Pancreas (tissue), 10 donors: ENCODE data around the gene PSAPL1. TPM values are rescaled to one million over a fixed set of nuclear protein-coding genes. Genes with fewer than 3 reads are reported as not detected.

Source experiments
- ATAC-seq, 4 donors: fragments of 200-7000 bp; cut with Tn5 transposase; one replicate each; pipeline versions ENCODE4 v1.8.0 to v1.9.1; 2020; ENCODE audit warnings: mild to moderate bottlenecking in 4 of 4, moderate library complexity in 4 of 4
- DNase-seq, 6 donors: peaks; one replicate each; pipeline ENCODE4 v3.0.0-alpha.2; 2020
- FAIRE-seq: peaks from 2 replicates; lab custom pipeline; 2012; peaks lifted over from hg19 to GRCh38; lab: Jason Lieb, UNC
- H3K27ac ChIP-seq, 4 donors: fragments of 200-600 bp; sonication (generic); 1 replicate in 3 of 4; 2 replicates in 1 of 4; pipeline versions ENCODE4 v1.5.0 to v1.8.0; 2020
- H3K27me3 ChIP-seq, 4 donors: fragments of 200-600 bp; one replicate each; pipeline ENCODE4 v1.8.0; 2021
- H3K36me3 ChIP-seq, 3 donors: fragments of 200-600 bp; sonication (generic) in 1 of 3; one replicate each; pipeline versions ENCODE4 v1.5.0 to v1.8.0; 2020 to 2021
- H3K4me1 ChIP-seq, 3 donors: fragments of 200-600 bp; one replicate each; pipeline ENCODE4 v1.8.0; 2021
- H3K4me3 ChIP-seq, 4 donors: fragments of 200-600 bp; sonication (generic) in 2 of 4; one replicate each; pipeline versions ENCODE4 v1.5.0 to v1.8.0; 2020 to 2021
- H3K9me3 ChIP-seq, 4 donors: fragments of 200-600 bp; one replicate each; pipeline ENCODE4 v1.8.0; 2021
- CTCF ChIP-seq, 4 donors: fragments of 200-600 bp; sonication (generic) in 3 of 4; IDR thresholded peaks; one replicate each; pipeline versions ENCODE4 v1.5.0 to v1.8.0; 2021; ENCODE audit warnings: antibody characterized with exemption in 4 of 4
- WGBS, 2 donors: extraction: QIAGEN DNeasy Blood & Tissue Kit; methylation state at CpG; one replicate each; pipeline ENCODE4 v1.1.7; 2013; 5-methylcytosine and 5-hydroxymethylcytosine counted together
- intact Hi-C, 3 donors: fragments of 100-400 bp; cut with DNase I; formaldehyde crosslinking; loops; one replicate each; pipeline versions ENCODE4 v1.11.1 to v1.14.2; 2022
- polyA plus RNA-seq, 2 donors: library from polyadenylated mRNA; stranded (reverse); fragments of 200-250 nt; gene quantifications; one replicate each; pipeline ENCODE4 v1.2.3, GENCODE V29; 2013
- total RNA-seq, 6 donors: library from RNA; stranded (reverse); fragmentation: NEBNext Ultra II Directional in 4 of 6; extraction: Animal tissue kit (Norgen Biotek cat#: 25700) in 4 of 6; gene quantifications; one replicate each; pipeline versions ENCODE4 v1.2.1 to v1.2.4, GENCODE V29; 2021 to 2023
- donor health status: healthy with polysubstance abuse.
- donor health status: DM: no; HTN: no; CAD: no; lungs with moderate emphysema.
- donor health status: DM: no; HTN: no; CAD: no.
- donor health status: control.
- donor health status: control.
- donor health status: Bipolar disorder and iron deficiency.
- donor health status: DM: yes; HTN: yes; CAD: no.
- donor health status: DM: no; HTN: no; CAD: no.
- donor health status: DM: no; HTN: no; CAD: no.
- donor health status: DM: yes; HTN: yes; CAD: no.

PSAPL1 gene
- total and polyA plus RNA-seq, 8 donors = 0.06 TPM; not detected in 7

- Histone ChIP-seq H3K27ac (no peak overlapping the region), H3K4me3 (no peak overlapping the region), H3K9me3 (no peaks in the 10 kb centered on the region), H3K4me1 (no peaks in the 10 kb centered on the region), H3K36me3 (no peaks in the 10 kb centered on the region), H3K27me3 (no peaks in the 10 kb centered on the region)
- DNase-seq = peak in 2 of 6 donors; percentile 8 to 21
- intact Hi-C loops = no loop called here
- FAIRE-seq = no peak
- 66 to 69% methylated on average over 16 of the region's 16 CpGs for WGBS, 2 donors
- no peak for TF ChIP-seq CTCF (IDR thresholded peaks at IDR 0.05)
- no peak for ATAC-seq
Measured at GRCh38 chr4:7399440-7400234, 35.1 kb downstream of the PSAPL1 start.

GRCh38 chr4:7398788-7399439 is 35.8 kb downstream of the PSAPL1 start:
- Histone ChIP-seq H3K27ac (no peak overlapping the region), H3K36me3 (no peaks in the 10 kb centered on the region), H3K4me3 (no peak overlapping the region), H3K9me3 (no peaks in the 10 kb centered on the region), H3K4me1 (no peaks in the 10 kb centered on the region), H3K27me3 (no peaks in the 10 kb centered on the region)
- 53 to 69% methylated on average over 8 of the region's 8 CpGs for WGBS, 2 donors
- intact Hi-C loops = no loop called here
- DNase-seq = peak in 1 of 6 donors; percentile 15
- ATAC-seq = no peak
- FAIRE-seq = no peak
- TF ChIP-seq CTCF (IDR thresholded peaks at IDR 0.05) = no peak

GRCh38 chr4:7398104-7398423 is 36.7 kb downstream of the PSAPL1 start:
- DNase-seq = peak in 5 of 6 donors; percentile 37 to 61 (median 56)
- no peak for TF ChIP-seq CTCF (IDR thresholded peaks at IDR 0.05)
- H3K4me1 ChIP-seq = no peaks in the 10 kb centered on the region
- H3K4me3 ChIP-seq = no peak overlapping the region
- WGBS, 2 donors = 6 to 10% methylated on average over 6 of the region's 6 CpGs
- H3K36me3 ChIP-seq = no peaks in the 10 kb centered on the region
- FAIRE-seq = no peak
- H3K9me3 ChIP-seq = no peaks in the 10 kb centered on the region
- H3K27me3 ChIP-seq = no peaks in the 10 kb centered on the region
- peak; percentile 37 to 81 (median 70) for ATAC-seq
- intact Hi-C loops = no loop called here
- no peak overlapping the region for H3K27ac ChIP-seq

GRCh38 chr4:7397206-7398103 is 37.3 kb downstream of the PSAPL1 start:
- no peak for FAIRE-seq
- no peaks in the 10 kb centered on the region for H3K4me1 ChIP-seq
- ATAC-seq = no peak
- H3K4me3 ChIP-seq = no peak overlapping the region
- H3K27ac ChIP-seq = no peak overlapping the region
- intact Hi-C loops = no loop called here
- H3K27me3 ChIP-seq = no peaks in the 10 kb centered on the region
- H3K9me3 ChIP-seq = no peaks in the 10 kb centered on the region
- H3K36me3 ChIP-seq = no peaks in the 10 kb centered on the region
- 75 to 76% methylated on average over 24 of the region's 24 CpGs for WGBS, 2 donors
- peak in 2 of 6 donors; percentile 7 to 35 for DNase-seq
- no peak for TF ChIP-seq CTCF (IDR thresholded peaks at IDR 0.05)
